NCI-H146 treated with DMSO at 0.1 percent for 48 hours (cell line): ENCODE results near the gene AIM2.
"Not testable (repeated sequence)": the region's sequence is repeated elsewhere in the genome, so short reads cannot be mapped to it uniquely, and the experiment has no call there.

Experiments used
- DNase-seq: peaks from one replicate; lab custom pipeline; 2025; ENCODE audit not compliant: unreplicated experiment; lab: John Stamatoyannopoulos, UW

Gene AIM2

DNA sequence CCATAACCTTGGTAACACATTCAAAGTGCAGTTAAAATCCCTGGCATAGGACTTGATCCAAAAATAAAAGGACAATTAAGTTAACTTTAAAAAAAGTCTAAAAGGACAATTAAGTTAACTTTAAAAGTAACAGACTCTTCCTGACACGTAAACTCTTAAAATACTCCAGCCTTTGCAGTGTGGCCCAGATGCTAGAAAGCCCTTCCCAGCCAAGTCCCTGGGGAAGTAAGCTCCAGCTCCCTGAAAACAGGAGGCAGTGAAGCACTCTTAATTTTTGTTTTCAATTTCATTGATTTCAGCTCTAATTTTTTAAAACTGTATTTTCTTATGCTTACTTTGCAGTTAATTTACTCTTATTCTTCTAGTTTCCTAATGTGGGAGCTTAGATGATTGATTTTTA is 5.1 kb upstream of the AIM2 start:
- no peak for DNase-seq

GRCh38 chr1:159079525-159079924 is 3.0 kb upstream of the AIM2 start:
- DNase-seq = no peak

GRCh38 chr1:159077120-159077961 is 775 bp upstream of the AIM2 start:
- DNase-seq = no peak

- DNase-seq = peak; percentile 1
These were observed 4.5 kb downstream of the AIM2 start for GRCh38 chr1:159071970-159072582.

DNA sequence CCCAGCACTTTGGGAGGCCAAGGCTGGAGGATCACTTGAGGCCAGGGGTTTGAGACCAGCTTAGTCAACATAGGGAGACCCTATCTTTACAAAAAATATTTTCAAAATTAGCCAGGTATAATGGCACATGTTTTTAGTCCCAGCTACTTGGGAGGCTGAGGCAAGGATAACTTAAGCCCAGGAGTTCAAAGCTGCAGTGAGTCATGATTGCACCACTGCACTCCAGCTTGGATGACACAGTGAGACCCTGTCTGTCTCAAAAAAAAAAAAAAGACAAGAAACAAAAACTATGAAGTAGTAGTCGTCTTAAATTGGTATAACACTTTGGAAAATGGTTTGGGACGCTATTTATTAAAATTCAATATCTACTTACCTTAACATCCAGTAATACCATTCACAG is 7.7 kb downstream of the AIM2 start:
- DNase-seq = no peak

DNA sequence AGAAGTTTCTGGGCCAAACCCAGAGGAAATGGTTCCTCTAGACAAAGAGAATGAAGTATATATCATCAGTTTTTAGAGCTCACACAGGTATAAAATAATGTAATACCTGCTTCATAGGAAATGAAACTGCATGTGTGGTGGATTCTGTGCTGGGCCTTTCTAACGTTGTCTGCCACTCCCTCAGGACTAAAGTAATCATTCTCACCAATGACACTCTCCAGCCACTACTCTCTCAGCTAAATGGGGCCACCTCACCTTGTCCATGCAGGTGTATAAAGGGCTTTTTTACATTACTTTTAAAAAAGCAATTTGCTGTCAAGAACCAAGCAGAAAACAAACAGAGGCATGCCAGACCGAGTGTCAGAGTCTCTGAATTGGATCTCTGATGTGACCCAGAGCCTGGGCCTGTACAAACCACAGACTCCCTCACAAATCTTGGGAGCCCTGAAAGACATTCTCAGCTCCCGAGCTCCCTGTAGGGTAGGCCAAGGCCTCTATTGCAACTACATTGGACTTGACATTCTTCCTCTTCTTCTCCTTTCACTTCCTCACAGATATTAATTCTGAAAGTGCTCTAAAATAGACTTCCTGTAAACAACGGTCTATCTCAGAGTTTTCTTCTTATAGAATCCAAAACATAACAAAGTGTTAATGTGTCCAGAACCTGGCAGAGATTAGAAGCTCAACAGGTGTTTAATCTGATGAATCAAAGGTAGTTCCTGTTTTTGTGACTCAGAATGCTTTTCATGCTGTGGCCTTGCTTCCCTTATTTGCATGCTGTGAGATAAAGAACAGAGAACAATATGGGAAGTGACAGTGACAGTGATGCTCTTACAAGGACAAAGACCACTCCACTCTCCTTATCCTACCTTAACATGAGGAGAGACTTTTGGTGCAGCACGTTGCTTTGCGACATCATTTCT is 8.6 kb downstream of the AIM2 start:
- no peak for DNase-seq

GRCh38 chr1:159066108-159066507 is 10.5 kb downstream of the AIM2 start:
- DNase-seq = no peak

- DNase-seq = no peak
These were observed 11.5 kb downstream of the AIM2 start for GRCh38 chr1:159065106-159065505.

- DNase-seq = no peak
These were observed 17.8 kb downstream of the AIM2 start for GRCh38 chr1:159058751-159059150.

DNA sequence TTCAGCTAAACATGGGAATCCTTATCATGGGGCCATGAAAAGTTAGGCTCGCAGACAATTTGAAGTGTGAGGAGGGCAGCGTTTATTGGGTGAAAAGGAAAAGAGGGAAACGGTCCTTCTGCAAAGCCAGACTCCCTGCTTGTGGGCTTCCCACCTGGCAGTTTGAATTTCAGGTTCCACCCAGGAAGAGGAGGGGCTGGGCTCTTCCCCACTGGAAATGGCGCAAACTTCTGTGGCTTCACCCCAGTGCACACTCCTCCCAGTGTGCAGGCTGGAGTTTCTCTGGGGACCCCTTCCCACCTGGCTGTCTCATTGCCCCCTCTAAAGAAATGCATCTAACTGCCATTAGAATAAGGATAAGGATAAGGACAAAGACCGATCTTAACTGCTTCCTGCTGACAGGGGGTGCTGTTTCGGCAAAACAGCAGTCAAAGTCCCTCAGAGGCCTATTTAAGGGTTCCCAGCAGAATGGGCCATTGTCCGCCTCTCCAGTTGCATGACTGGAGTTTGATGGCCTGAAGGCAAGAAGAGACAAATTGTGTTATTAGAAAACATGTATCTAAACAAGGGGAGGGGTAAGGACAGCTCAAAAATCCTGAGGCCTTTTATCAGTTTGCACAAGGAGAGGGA is 20.4 kb downstream of the AIM2 start:
- DNase-seq = no peak

DNA sequence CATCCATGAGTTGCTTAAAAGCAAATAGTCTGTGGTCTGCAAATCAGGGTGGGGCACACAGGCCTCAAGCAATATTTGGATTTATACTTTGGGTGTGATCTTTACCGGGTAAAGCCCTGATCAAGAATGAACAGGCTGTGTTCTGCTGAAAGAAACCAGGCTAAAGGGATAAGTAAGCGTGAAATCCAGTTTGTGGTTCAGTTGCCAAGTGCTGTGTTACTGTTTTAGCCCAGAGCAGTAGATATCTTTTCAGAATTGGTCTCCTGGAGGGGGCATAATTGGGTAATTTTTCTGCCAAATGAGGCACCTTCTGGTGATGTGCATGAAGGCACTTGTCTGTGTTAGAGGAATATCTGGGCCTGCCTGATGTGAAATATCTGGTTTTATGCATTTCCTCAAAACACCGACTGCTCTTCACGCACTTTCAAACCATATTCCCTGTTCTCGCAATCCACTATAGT is 21.4 kb downstream of the AIM2 start:
- no peak for DNase-seq

GRCh38 chr1:159054427-159054826 is 22.1 kb downstream of the AIM2 start:
- no peak for DNase-seq

DNA sequence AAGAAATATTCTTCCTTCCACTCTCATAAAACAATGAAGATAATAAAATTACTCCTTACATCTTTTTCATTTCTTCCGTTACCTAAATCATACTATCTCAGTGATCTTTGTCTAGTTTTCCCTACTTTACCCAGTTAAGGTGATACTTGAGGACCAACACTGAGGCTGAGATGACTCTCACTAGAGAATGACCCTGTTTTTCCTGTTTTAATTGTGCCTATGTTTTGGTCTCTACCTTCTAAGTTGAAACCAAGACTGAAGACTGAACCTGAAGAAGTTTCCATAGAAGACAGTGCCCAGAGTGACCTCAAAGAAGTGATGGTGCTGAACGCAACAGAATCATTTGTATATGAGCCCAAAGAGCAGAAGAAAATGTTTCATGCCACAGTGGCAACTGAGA is 25.1 kb downstream of the AIM2 start:
- DNase-seq = no peak

DNA sequence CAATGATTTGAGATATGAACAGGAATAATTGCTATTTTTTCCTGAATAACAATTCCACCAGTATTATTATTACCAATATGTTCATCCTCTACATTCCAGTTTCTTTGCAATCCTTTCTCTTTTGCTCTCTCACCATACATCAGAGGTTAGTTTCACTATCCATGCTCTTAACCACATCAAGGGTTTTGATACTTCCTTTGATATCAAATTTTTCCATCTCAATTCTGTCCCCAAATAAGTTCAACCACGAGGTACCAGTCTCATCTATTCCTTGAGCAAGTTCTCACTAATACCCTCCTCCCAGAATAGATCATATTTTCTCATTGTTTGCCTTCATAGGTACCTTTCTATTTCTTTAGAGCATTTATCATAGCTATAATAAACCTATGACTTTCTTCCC is 30.1 kb downstream of the AIM2 start:
- not testable (repeated sequence) for DNase-seq

DNA sequence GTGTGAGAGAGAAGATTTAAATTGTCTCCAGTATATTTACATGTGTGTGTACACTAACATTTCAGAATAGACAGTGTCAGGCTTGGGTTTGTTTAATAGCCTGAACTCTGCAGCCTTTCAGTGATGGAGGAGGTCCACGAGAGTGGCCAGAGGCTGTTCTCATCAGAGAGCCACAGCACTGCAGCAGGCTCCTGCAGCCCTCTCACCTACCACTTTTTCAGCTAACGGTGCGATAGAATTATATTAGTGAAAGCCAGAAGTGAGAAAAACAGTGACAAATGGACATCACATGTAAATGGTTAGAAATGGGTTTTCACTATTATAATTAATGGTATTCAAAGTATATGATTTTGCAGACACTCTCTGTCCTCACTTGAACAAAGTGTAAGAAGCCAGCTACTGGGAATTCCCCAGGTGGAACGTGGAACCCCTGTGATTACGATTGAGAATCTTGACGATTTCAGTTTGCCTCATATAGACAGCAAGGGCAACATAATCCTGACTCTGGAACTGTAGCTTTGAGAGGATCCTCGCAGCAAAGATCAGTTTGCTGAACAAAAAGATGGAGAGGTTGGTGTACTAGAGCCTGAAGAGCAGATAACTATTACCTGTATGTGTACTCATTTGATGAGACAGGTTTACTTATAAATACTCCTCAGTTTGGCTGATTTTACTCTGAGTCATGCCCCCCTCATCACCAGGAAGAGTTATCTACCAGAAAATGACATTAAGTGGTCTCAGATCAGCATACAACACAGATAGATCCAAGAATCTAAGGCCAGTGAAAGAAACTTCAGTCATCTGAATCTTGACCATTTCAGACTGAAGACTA is 35.5 kb downstream of the AIM2 start:
- no peak for DNase-seq

DNA sequence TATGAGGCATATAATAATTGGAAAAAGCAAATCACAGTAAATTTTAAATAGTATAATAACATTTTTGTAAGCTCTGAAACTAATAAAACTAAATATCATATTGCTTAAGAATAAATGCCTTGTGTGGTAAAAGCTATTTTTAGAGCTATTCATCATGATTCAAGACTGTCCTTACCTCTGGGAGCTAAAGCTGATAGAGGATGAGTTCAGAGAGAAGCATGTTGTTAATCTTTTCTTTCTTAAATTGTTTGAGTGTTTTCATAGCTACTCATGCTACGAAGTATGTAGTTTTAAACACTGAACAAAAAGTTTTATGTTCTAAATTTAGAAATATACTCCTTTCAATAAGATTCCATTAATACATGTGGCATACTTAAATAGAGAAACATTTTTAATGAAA is 36.4 kb downstream of the AIM2 start:
- no peak for DNase-seq

GRCh38 chr1:159030877-159031447 is 45.6 kb downstream of the AIM2 start:
- no peak for DNase-seq

GRCh38 chr1:159030311-159030710 is 46.3 kb downstream of the AIM2 start:
- no peak for DNase-seq

GRCh38 chr1:159026841-159027240 is 49.7 kb downstream of the AIM2 start:
- DNase-seq = not testable (repeated sequence)

DNA sequence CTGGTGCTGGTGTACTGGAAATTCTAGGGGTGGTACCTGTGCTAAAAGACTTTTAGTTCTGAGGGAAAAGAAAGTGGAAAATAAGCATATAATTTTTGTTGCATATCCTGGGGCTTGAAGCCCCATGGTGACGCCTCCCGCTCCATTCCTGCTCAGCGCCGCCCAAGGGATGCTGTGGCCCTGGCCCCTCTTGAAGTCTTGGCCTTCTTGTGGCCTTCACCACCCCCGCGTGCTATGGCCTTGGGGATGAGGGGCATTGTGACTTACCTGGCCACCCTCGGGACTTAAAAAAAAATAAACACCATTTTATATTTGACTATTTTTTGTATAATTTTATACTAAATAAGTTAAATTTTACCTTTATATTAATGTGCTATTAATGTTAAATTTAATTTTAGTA is 51.5 kb downstream of the AIM2 start:
- DNase-seq = no peak
